Esophagus squamous epithelium (tissue), 4 donors: ENCODE results near the gene SFRP2.

ENCODE experiments used
- CTCF ChIP-seq, 6 experiments: fragments of 450-650 bp in 4 of 6; fragments of 200-600 bp in 2 of 6; sonication (generic) in 2 of 6; IDR thresholded peaks; one replicate each; pipeline ENCODE4 v1.5.1; 2016 to 2019; ENCODE audit warnings: antibody characterized with exemption in 6 of 6, mild to moderate bottlenecking in 4 of 6, moderate library complexity in 4 of 6
- POLR2A ChIP-seq, 4 donors: fragments of 450-650 bp; IDR thresholded peaks; one replicate each; pipeline ENCODE4 v1.6.1; 2017; ENCODE audit warnings: antibody characterized with exemption in 4 of 4, mild to moderate bottlenecking in 4 of 4, moderate library complexity in 3 of 4

DNA sequence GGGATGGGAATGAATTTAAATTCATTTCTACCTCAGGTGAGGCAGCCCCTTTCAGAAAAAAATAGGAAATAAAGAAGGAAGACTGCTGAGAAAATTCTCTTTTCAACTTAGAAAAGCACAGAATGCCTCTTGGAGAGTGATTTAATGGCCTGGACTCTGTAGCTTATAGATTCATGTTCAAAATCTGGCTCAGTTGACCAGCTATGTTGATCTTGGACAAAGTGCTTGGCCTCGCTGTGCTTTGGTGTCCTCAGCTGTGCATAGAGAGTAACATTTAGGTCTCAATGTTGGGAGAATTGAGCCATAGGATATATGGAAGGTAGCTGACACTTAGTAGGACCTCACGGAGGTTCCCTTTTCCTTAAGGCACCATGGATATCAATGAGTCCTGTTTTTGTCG, 49.7 kb upstream of the SFRP2 start:
- TF ChIP-seq CTCF (IDR thresholded peaks at IDR 0.05) (no peak), POLR2A (IDR thresholded peaks at IDR 0.05) (no peak)
